ENCODE data around the gene GCH1.
"Not testable (repeated sequence)": the region's sequence is repeated elsewhere in the genome, so short reads cannot be mapped to it uniquely, and the experiment has no call there.

Gene GCH1

GRCh38 chr14:54919330-54919729, 16.7 kb upstream of the GCH1 start:
- no peak overlapping the region for H3K4me3 Mint-ChIP-seq
- TF ChIP-seq CTCF (IDR thresholded peaks at IDR 0.05; ENCODE audit: unreplicated experiment in 3 of 3): no peak
- no peaks in the 10 kb centered on the region for H3K27me3 Mint-ChIP-seq (ENCODE audit: low read depth)
- H3K9me3 Mint-ChIP-seq: no peaks in the 10 kb centered on the region
- H3K4me1 Mint-ChIP-seq: peaks cover 5% of the 10 kb centered on the region
- H3K27ac Mint-ChIP-seq: no peak overlapping the region
- H3K36me3 Mint-ChIP-seq (ENCODE audit: low read depth): no peaks in the 10 kb centered on the region

- Mint-ChIP-seq H3K9me3 (no peaks in the 10 kb centered on the region), H3K4me3 (peak overlapping the region in 1 of 3 experiments; percentile 13), H3K4me1 (peaks cover 5% of the 10 kb centered on the region), H3K36me3 (ENCODE audit: low read depth) (no peaks in the 10 kb centered on the region), H3K27me3 (ENCODE audit: low read depth) (no peaks in the 10 kb centered on the region), H3K27ac (peak overlapping the region; percentile 37 to 78 (median 60))
- no peak for TF ChIP-seq CTCF (IDR thresholded peaks at IDR 0.05; ENCODE audit: unreplicated experiment in 3 of 3)
Observed at GRCh38 chr14:54918427-54918826, 15.8 kb upstream of the GCH1 start.

- TF ChIP-seq CTCF (IDR thresholded peaks at IDR 0.05; ENCODE audit: unreplicated experiment in 3 of 3): no peak
- Mint-ChIP-seq H3K9me3 (no peaks in the 10 kb centered on the region), H3K36me3 (ENCODE audit: low read depth) (no peaks in the 10 kb centered on the region), H3K27me3 (ENCODE audit: low read depth) (peaks cover 3% of the 10 kb centered on the region), H3K27ac (no peak overlapping the region), H3K4me1 (peaks cover 5% of the 10 kb centered on the region), H3K4me3 (no peak overlapping the region)
Observed at GRCh38 chr14:54916101-54916500, 13.5 kb upstream of the GCH1 start.

- no peaks in the 10 kb centered on the region for H3K9me3 Mint-ChIP-seq
- no peaks in the 10 kb centered on the region for H3K36me3 Mint-ChIP-seq (ENCODE audit: low read depth)
- H3K4me3 Mint-ChIP-seq: no peak overlapping the region
Observed at GRCh38 chr14:54909817-54910558, 7.4 kb upstream of the GCH1 start.

GRCh38 chr14:54908973-54909372, 6.3 kb upstream of the GCH1 start:
- H3K4me3 Mint-ChIP-seq; H3K4me1 Mint-ChIP-seq; H3K9me3 Mint-ChIP-seq; H3K36me3 Mint-ChIP-seq (ENCODE audit: low read depth); H3K27ac Mint-ChIP-seq: not testable (repeated sequence)
- peaks cover 22% of the 10 kb centered on the region for H3K27me3 Mint-ChIP-seq (ENCODE audit: low read depth)

More at GRCh38 chr14:54909817-54910558, 7.4 kb upstream of the GCH1 start:
- Mint-ChIP-seq H3K27me3 (ENCODE audit: low read depth) (peaks cover 16% of the 10 kb centered on the region), H3K27ac (no peak overlapping the region), H3K4me1 (no peaks in the 10 kb centered on the region)
- TF ChIP-seq CTCF (IDR thresholded peaks at IDR 0.05; ENCODE audit: unreplicated experiment in 3 of 3): no peak

- Mint-ChIP-seq H3K27me3 (ENCODE audit: low read depth) (peaks cover 25% of the 10 kb centered on the region), H3K36me3 (ENCODE audit: low read depth) (no peaks in the 10 kb centered on the region), H3K27ac (no peak overlapping the region), H3K4me3 (no peak overlapping the region), H3K9me3 (no peaks in the 10 kb centered on the region), H3K4me1 (no peaks in the 10 kb centered on the region)
- no peak for TF ChIP-seq CTCF (IDR thresholded peaks at IDR 0.05; ENCODE audit: unreplicated experiment in 3 of 3)
Observed at GRCh38 chr14:54908190-54908589, 5.6 kb upstream of the GCH1 start.
